Measurements from ENCODE around the gene ANK3.

The ANK3 gene

DNA sequence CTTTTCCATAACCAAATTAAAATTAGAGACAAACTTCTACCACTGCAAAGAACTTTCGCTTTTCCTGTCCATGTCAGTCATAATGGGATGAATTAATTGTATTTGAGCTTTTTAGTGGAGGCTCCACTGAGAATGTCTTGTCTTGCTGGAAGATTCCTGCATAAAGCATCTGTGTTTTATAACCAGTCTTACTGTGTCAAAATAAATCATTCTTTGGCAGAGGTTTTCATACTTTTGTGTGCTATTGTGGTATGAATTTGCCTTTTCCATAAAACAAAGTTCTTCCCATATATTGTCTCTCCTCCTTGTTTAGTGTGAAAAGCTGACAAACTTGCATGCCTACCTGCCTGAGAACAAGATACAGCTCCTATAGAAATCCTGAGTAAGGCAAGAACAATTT, 358.5 kb downstream of the ANK3 start:
- Histone ChIP-seq H3K27ac (no peak overlapping the region), H3K27me3 (ENCODE audit: insufficient read depth, low read depth, severe bottlenecking) (no peaks in the 10 kb centered on the region), H3K4me3 (ENCODE audit: low read depth, low read length) (no peak overlapping the region), H3K36me3 (no peaks in the 10 kb centered on the region), H3K9me3 (ENCODE audit: severe bottlenecking) (no peaks in the 10 kb centered on the region)
- no peak for TF ChIP-seq CTCF (IDR thresholded peaks at IDR 0.05; ENCODE audit: low read depth, low read length)
- no peak for DNase-seq

DNA sequence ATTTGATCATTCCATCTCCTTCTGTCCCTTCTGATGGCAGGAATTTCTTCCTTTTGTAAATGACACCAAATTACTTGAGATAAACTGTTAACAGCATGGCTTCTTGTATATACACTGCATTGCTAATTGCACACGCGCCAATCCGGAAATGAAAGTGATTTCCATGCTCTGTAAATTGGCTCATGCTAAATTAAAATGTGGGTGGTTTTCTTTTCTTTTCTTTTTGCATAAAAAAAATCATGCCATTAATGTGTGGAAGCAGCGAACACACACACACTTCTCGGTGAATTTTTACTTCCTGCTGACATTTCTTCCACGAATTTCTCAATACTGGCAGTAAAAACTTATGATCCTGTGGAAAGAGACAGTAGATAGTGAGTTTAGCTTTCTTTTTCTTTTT, 360.2 kb downstream of the ANK3 start:
- Histone ChIP-seq H3K27ac (no peak overlapping the region), H3K36me3 (no peaks in the 10 kb centered on the region), H3K4me3 (ENCODE audit: low read depth, low read length) (no peak overlapping the region), H3K27me3 (ENCODE audit: insufficient read depth, low read depth, severe bottlenecking) (no peaks in the 10 kb centered on the region), H3K9me3 (ENCODE audit: severe bottlenecking) (no peaks in the 10 kb centered on the region)
- DNase-seq = no peak
- TF ChIP-seq CTCF (IDR thresholded peaks at IDR 0.05; ENCODE audit: low read depth, low read length) = no peak

DNA sequence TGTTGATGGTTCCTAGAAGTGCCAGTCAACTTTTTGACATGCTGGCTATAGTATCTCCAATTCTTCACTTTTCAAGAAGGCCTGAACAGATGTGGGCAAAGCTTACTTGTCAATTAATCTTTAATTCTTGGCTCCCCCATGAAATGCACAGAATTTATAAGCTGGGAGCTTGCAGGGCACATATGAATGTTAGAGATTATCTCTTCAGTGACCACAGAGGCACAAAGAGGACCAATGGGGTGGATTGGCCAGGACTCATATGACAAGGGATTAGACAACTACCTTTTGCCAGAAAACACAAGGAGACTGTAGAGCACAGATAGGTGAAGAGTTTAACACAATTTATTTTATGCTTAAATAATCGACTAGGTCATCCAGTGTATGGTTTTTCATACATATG, 361.6 kb downstream of the ANK3 start:
- no peaks in the 10 kb centered on the region for H3K36me3 ChIP-seq
- no peak overlapping the region for H3K4me3 ChIP-seq (ENCODE audit: low read depth, low read length)
- H3K9me3 ChIP-seq (ENCODE audit: severe bottlenecking) = no peaks in the 10 kb centered on the region
- no peaks in the 10 kb centered on the region for H3K27me3 ChIP-seq (ENCODE audit: insufficient read depth, low read depth, severe bottlenecking)
- DNase-seq = no peak
- no peak overlapping the region for H3K27ac ChIP-seq
- no peak for TF ChIP-seq CTCF (IDR thresholded peaks at IDR 0.05; ENCODE audit: low read depth, low read length)

GRCh38 chr10:60025279-60025678, 364.4 kb downstream of the ANK3 start:
- Histone ChIP-seq H3K27ac (no peak overlapping the region), H3K9me3 (ENCODE audit: severe bottlenecking) (no peaks in the 10 kb centered on the region), H3K27me3 (ENCODE audit: insufficient read depth, low read depth, severe bottlenecking) (no peaks in the 10 kb centered on the region), H3K4me3 (ENCODE audit: low read depth, low read length) (no peak overlapping the region), H3K36me3 (no peaks in the 10 kb centered on the region)
- DNase-seq = no peak
- TF ChIP-seq CTCF (IDR thresholded peaks at IDR 0.05; ENCODE audit: low read depth, low read length) = no peak

DNA sequence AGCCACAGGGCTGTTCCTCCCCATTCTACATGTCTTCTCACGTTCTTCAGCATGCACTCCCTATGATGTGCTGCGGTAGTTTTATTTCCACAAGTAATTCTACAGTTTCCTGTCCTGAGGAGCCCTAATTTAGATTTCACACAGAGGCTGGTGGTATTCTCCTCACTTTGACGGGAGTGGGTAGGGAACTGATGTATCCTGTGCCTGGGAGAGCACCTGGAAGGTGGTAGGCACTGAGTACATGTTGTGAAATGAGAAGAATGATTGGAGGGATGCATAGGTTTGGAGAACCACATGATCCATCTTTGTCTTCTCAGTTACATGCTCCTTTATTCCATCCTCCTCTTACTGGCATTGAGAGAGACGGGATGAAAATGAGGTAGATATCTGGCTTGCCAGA, 365.2 kb downstream of the ANK3 start:
- TF ChIP-seq CTCF (IDR thresholded peaks at IDR 0.05; ENCODE audit: low read depth, low read length) = no peak
- H3K9me3 ChIP-seq (ENCODE audit: severe bottlenecking) = no peaks in the 10 kb centered on the region
- H3K4me3 ChIP-seq (ENCODE audit: low read depth, low read length) = no peak overlapping the region
- DNase-seq = no peak
- H3K36me3 ChIP-seq = no peaks in the 10 kb centered on the region
- no peak overlapping the region for H3K27ac ChIP-seq
- no peaks in the 10 kb centered on the region for H3K27me3 ChIP-seq (ENCODE audit: insufficient read depth, low read depth, severe bottlenecking)

DNA sequence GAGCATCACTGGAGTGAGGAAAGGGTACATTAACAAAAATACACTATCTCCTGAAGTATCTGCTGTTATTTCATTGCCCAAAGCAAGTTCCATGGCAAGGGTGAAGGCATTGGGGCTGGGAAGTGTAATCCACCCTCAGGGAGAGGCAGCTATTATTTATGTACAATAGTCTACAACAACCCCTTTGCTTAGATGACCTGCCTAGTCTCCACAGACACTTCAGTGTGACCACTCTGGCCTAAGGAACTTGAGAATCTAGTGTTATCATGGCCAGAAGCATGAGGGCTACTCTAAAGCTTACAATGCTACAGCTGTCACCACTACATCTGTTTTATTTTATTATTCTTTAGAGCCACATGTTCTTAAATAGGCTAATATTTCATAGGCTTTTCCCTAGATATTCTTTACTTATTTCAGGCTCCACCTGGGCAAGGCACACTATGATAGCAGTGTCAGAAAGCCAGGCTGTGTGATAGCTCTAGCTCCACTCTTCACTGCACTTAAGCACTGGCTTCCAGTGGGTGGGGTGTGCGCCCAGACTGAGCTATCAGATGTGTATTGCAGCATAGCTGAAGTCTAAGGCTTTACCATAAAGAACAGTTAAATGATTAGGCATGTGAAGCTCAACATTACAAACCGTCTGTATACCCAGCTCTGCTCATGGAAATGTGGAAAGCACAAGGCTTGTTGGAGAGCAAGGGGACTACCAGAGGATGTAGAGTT, 366.4 kb downstream of the ANK3 start:
- Histone ChIP-seq H3K9me3 (ENCODE audit: severe bottlenecking) (no peaks in the 10 kb centered on the region), H3K4me3 (ENCODE audit: low read depth, low read length) (no peak overlapping the region), H3K27ac (no peak overlapping the region), H3K36me3 (no peaks in the 10 kb centered on the region), H3K27me3 (ENCODE audit: insufficient read depth, low read depth, severe bottlenecking) (no peaks in the 10 kb centered on the region)
- no peak for TF ChIP-seq CTCF (IDR thresholded peaks at IDR 0.05; ENCODE audit: low read depth, low read length)
- DNase-seq = no peak

Measured in WERI-Rb-1 (cell line).